ENCODE data around the gene RNF152.
"Not testable (repeated sequence)": the region's sequence is repeated elsewhere in the genome, so short reads cannot be mapped to it uniquely, and the experiment has no call there.

The RNF152 gene

DNA sequence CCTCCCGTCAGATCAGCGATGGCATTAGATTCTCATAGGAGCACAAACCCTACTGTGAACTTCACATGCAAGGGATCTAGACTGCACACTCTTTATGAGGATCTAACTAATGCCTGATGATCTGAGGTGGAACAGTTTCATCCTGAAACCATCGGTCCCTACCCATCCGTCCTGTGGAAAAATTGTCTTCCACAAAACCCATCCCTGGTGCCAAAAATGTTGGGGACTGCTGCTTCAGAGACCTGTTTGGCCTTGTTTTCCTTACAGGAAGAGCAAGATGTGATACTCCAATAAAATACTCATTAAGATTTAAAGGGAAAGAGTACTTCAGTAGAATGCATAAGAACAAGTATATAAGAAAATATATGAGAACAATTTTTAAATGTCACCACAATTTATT is 71.1 kb downstream of the RNF152 start:
- DNase-seq (ENCODE audit: low spot score), result no peak

DNA sequence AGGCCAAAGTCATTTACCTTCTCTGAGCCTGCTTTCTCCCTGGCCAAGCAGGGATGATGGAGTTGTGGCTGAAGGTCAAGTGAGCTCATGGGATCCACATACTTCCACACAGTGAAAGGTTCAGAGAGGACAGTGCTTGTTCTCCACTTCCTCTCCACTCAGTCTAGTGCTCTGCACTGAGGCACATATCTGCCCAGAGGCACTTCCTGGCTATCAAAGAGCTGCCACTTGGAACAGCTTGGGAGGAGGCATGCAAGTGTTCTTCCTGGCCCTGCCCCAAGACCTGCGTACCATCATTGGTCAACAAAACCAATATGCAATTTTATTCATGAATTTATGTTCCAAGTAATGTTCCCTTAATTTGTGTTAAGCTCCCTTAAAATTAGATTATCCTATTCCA is 71.9 kb downstream of the RNF152 start:
- no peak for DNase-seq (ENCODE audit: low spot score)

DNA sequence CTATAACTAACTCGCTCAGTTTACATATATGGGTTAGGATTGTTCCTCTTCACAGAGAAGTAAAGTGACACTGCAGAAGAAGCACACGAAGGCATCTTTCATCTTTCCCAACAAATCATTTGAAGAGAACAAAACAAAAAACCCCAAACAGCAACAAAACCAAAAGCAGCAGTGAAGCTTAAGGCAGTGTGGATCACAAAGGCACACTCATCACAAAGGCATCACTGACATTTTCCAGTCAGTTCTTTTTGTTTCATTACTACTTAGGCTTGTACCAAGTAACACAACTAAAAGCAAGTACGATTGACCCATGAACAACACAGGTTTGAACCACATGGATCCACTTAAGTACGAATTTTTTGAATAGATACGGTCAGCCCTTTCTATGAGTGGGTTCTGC is 75.7 kb downstream of the RNF152 start:
- no peak for DNase-seq (ENCODE audit: low spot score)

DNA sequence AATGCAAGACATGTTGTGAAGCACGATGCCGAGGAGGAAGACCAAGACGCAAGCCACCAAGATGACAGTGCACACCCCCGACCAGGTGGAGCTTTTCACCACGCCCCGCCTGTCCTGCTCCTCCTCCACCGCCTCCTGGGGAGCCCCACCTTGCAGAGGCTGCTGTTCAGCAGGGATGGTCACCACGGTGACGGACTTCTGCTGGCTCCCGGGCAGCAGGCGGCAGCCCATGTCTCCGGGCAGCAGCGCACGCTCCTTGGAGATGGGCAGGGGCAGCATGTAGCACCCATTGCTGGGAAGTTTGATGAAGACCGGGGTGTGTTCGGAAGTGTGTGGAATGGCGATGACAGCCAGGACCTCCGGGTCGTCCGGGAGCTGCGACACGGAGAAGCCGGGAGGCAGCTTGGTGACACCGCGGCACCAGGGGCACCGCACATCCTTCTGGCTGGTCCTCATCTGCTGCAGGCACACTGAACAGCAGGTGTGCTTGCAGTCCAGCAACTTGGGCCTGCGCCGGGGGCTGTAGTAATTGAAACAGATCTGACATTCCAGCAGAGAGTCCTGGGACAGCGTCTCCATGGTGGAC is 76.8 kb downstream of the RNF152 start:
- DNase-seq (ENCODE audit: low spot score), result no peak

DNA sequence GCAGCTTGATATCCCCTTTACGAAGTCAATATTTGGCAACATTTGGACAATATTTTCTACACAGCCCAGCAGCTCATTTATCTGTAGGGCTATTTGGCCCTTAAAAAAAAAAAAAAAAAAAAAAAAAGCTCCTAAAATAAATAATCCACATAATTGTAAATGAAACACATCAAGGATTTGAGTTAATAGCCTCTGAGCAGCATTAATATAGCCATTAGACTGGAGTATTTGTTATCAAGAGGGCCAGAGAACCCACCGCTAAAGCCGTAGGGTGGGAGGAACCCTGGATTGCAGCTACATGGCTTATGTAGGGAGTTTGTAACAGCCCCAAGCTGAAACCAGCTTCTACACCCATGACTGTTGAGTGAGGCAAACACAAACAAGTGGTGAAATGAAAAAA is 84.5 kb downstream of the RNF152 start:
- DNase-seq (ENCODE audit: low spot score), result no peak

DNA sequence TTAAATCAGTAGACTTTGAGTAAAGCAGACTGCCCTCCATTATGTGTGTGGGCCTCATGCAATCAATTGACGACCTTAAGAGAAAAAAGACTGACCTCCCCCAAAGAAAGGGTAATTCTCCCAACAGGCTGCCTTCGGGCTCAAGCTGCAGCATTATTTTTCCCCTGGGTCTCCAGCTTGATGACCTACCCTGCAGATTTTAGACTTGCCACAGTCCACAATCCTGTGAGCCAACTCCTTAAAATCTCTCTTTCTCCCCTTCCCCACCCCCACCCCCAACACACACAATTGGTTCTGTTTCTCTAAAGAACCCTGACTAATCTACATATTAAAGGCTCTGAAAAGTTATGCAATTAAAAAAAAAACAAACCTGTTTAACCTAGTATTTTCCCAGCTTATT is 89.4 kb downstream of the RNF152 start:
- DNase-seq (ENCODE audit: low spot score), result no peak

DNA sequence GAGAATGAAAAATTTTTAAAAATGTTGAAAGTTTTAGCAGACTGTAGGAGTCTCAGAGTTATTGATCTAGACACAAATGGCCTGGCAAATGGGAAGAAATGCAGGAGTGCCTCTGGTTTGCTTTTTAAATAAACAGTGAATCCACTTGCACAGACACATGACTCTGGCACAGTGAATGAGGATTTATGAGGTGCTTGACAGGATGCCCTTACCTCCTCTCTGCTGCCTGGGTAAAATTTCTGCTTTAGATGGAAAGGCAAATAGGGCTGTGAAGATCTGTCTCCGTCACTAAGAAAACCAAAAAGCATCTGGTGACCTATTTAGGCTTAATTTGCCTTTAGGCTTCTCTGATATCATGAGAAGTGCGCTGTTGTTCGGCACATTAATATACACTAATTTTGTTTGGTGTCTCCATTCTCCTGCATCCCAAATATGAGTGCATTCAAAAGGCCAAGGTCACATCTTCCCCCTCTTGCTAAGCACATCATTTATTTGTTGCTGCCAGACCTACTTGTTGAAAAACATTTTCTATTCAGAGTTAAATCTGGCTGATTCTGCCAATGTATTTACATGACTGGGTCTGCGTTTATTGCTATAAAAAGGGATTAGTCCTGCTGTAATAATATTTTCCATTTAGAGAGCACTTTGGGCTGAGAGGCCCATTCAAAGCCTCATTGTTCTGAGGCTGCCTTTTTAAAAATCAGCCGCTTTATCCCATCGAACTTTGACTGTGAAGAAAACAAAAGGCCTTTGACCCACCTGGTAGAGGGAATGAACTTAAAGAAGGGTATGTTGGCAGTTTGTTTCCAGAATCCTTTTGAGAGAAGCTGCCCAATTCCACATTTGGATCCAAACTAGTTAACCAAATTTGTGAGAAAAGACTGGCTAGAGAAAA is 94.9 kb downstream of the RNF152 start:
- no peak for DNase-seq (ENCODE audit: low spot score)

DNA sequence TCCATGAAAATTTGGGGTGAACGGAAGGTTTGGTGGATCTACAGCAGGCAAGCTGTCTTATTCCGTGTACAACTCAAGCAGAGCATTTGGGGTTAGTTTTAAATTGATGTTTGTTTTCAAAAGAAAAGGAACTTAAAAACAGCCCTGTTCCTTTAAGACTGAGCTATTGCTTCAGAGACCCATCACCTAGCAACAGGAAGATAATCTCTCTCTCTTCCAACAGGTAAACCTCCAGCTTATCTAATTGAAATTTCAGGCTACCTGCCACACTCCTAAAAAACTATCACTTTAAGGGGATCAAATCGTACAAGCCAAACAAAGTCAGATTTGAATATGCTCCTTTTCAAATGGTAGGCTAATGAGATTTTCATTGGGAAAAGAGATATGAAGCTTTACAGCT is 101.8 kb downstream of the RNF152 start:
- DNase-seq (ENCODE audit: low spot score), result no peak

DNA sequence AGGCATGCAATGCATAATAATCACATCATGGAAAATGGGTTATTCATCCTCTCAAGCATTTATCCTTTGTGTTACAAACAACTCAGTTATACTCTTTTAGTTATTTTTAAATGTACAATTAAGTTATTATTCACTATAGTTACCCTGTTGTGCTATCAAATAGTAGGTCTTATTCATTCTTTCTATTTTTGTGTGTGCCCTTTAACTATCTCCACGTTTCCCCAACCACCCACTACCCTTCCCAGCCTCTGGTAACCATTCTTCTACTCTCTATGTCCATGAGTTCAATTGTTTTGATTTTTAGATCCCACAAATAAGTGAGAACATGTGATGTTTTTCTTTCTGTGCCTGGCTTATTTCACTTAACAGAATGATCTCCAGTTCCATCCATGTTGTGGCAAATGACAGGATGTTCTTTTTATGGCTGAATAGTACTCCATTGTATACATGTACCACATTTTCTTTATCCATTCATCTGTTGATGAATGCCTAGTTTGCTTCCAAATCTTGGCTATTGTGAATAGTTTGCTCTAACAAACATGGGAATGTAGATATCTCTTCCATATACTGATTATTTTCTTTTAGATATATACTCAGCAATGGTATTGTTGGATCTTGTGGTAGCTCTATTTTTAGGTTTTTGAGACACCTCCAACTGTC is 105.7 kb downstream of the RNF152 start:
- DNase-seq (ENCODE audit: low spot score), result not testable (repeated sequence)

DNA sequence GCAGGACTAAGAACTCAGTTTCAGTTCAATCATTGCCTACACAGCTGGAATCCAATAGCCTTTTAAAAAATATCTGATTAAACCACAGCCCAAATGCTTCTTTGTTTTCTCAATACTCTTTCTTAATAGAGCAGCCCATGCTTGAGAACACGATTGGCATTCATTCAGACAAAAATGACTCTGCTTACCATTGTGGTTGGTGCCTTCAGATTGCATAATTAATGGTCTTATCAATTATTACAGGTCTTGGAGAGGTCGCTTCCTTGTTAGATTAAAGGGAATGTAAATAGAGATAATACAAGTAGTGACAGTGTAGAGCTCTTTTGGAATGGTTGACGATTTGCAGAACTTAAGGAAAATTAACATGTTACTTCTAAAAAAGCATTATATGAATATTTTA is 107.2 kb downstream of the RNF152 start:
- no peak for DNase-seq (ENCODE audit: low spot score)

DNA sequence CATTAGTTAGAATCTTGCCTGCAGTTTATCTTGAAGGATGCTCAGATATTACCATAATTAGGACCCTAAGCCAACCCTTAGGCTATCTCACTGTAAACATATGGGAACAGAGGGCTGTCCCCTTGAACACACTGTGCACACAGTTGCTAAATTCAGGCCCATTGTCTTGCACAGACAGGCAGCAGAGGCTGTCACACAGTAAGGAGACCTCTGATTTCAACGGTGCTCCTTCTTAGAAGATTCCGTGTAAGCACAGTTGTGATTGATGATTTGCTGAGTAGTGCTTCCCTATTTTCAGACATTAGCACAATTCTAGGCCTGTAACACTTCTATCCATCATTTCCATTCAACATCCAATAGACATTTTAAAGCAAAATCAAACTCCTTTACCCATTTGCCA is 108.0 kb downstream of the RNF152 start:
- no peak for DNase-seq (ENCODE audit: low spot score)

DNA sequence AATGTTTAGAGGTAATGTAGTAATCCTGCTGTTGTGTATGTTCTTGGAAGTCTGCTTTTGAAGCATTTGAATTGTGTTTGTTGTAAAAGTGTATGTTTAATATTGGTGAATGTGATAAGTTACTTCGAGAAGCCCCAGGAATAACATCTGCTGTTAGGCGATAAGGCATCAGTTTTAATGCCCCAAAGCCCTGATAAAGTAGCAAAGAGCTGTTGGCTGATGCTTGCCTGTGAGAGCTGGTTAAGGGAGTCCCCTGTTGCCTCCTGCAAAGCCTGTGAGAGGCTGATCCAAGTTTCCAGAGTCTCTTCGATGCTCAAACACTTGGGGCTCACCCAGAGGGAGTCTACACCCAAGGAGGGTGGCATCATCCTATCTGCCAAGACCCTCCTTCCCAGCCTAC is 110.3 kb downstream of the RNF152 start:
- no peak for DNase-seq (ENCODE audit: low spot score)

DNA sequence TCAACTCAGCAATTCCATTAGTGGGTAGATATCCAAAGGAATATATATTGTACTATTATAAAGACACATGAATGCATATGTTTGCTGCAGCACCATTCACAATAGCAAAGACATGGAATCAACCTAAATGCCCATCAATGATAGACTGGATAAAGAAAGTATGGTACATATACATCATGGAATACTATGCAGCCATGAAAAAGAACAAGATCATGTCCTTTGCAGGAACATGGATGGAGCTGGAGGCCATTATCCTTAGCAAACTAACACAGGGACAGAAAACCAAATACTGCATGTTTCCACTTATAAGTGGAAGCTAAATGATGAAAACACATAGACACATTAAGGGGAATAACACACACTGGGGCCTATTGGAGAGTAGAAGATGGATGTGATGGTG is 116.6 kb downstream of the RNF152 start:
- not testable (repeated sequence) for DNase-seq (ENCODE audit: low spot score)

DNA sequence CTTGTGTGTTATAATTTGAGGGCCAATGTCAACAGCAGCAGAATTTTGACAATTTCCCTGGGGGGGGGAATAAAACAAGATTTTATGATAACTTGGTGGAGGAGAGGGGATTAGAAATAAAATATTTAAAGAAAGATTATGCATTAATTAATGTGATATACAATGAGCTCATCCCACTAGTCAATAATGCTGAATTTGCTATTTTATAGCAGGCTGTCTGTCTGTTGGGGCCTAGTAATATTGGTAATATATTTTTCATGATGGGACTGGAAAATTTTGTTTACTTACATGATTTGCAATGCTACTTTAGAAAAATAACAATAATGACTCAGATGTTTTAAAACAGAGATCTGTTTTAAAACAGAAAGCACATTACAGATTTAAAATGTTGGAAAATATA is 118.0 kb downstream of the RNF152 start:
- no peak for DNase-seq (ENCODE audit: low spot score)

DNA sequence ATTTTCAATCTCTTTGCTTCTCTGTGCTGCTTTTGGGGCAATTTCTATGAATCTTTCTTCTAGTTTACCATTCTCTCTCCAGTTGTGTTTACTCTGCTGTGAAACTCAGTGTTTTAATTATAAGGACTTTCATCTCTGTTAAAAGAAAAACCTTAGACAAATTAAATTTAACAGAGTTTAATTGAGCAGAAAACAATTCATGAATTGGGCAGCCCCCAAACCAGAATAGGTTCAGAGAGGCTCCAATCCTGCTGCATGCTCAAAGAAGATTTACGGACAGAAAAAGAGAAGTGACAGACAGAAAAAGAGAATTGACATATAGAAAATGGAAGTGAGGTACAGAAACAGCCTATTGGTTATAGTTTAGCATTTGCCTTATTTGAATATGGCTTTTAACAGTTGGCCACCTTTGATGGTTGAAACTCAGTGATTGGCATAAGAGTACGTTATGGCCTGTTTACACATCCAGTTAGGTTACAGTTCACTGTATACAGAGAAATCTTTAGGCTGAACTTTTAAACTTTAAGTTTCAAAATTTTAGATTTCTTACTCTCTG is 120.4 kb downstream of the RNF152 start:
- no peak for DNase-seq (ENCODE audit: low spot score)

DNA sequence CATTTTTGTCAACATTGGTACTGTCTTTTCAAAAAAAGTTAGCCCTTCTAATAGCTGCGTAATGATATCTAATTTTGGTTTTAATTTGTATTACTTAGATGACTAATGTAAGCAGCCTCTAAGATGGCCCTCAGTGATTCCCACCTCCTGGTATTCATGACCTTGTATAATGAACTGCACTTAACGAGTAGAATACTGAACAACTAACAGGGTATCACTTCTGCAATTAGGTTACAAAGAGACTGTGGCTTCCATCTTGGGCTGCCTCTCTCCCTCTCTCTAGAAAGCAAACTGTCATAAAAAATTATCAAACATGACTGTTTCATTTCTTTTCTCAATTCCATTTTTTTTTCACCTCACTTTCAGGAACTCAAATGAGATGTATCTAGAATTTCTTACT is 120.9 kb downstream of the RNF152 start:
- DNase-seq (ENCODE audit: low spot score), result no peak

DNA sequence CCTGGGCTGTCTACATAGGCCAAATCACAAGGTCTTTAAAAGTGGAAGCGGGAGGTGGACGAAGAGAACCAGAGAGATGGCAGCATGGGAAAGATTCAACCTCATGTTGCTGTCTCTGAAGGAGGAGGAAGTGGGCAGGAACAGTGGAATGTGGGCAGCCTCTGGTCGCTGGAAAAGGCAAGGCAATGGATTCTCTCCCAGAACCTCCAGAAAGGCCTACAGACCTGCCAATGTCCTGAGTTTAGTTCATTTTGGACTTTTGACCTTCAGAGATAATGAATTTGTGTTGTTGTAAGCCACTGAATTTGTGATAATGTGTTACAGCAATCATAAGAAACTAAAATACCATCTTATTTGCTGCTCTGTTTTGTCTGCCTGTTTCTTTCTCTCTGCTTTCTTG is 122.5 kb downstream of the RNF152 start:
- no peak for DNase-seq (ENCODE audit: low spot score)

DNA sequence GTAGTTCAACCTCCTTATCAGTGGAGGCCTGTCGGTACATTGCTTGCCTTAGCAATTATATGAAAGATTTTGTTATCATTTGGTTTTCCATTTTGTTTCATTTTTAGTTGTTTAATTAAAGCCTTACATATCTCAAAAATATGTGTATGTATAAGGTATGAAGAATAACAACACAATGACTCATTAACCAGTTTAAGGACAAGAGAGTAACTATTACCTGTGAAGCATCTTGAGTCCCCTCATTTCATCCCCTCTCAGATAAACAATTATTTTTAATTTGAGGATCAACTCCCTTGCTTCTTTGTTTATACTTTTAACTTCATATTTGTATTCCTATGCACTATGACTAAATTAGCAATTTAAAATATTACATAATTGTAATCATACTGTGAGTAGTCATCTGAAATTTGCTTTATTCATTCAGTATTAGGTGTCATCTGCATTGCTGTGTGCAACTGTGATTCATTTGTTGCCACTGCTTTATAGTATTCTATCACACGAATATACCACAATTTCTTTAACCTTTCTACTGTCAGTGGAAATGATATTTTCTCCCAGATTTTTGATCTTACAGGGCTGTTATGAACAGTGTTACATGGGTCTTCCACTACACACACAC is 126.4 kb downstream of the RNF152 start:
- DNase-seq (ENCODE audit: low spot score), result no peak

DNA sequence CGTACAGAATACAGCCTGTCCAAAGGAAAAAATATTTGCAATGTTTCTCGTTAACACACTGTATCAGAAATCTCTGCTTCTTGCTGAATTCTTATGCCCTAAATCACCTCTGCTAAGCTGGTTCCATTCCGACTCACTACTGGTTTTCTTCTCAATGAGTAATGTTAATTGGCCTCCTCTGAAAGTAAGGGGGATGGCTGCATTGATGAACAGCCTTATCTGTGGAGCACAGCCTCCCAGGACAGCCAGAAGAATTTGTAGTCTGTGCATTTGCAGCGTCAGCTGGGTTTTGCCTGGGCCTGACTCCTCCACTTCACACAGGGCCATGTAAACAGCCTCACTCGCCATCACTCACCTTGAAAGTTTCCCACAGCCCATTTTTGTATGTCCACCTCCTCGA is 127.7 kb downstream of the RNF152 start:
- no peak for DNase-seq (ENCODE audit: low spot score)

DNA sequence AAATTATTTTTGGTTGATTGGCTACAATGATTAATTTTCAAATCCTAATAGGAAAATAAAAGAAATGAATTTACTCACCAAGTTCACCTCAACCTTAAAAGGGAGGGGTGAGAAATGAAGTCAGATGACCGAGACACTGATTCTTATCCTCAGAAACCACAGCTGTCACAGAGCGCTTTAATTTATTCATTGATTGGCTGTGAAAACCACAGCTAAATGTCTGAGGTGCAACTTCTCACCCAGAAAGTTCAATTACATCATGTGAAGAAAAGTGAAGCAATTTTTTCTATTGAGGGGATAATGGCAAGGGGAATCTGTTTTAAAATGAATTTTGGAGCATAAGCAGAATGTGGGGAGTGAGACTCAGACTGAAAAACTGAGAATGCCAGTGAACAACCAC is 128.4 kb downstream of the RNF152 start:
- DNase-seq (ENCODE audit: low spot score), result peak; percentile 1

DNA sequence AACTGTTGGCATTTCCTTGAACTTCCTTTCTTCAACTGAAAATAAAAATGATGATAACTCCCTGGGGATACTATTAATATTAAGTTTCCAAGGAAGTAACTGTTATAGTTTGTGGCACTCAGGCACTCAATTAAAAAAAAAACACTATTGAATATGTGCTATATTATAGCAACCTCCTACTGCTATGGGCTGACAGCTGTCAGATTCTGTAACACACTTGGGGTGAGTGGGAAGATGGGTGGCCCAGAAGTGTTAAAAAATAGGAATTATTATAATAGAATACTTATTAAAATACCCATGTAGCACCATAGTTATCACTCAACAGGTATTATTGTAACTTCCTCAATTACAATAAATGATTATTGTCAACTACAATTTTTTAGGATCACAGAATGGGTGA is 130.9 kb downstream of the RNF152 start:
- no peak for DNase-seq (ENCODE audit: low spot score)
